Vagina (tissue), 2 donors: ENCODE results near the gene FUCA1. TPM values are rescaled to one million over a fixed set of nuclear protein-coding genes. Genes with fewer than 3 reads are reported as not detected.

Experiments
- DNase-seq, 2 donors: peaks; one replicate each; pipeline ENCODE4 v3.0.0-alpha.2; 2017; ENCODE audit errors: extremely low spot score in 2 of 2
- H3K27ac ChIP-seq: fragments of 200-600 bp; sonication (generic); one replicate; pipeline ENCODE4 v1.5.1; 2019
- H3K27me3 ChIP-seq: fragments of 200-600 bp; sonication (generic); one replicate; pipeline ENCODE4 v1.5.1; 2019
- H3K36me3 ChIP-seq, 2 donors: fragments of 200-600 bp; sonication (generic); one replicate each; pipeline ENCODE4 v1.5.1; 2017 to 2019
- H3K4me1 ChIP-seq: fragments of 200-600 bp; sonication (generic); one replicate; pipeline ENCODE4 v1.5.1; 2019
- H3K4me3 ChIP-seq, 2 donors: fragments of 200-600 bp; sonication (generic); 1 replicate in 1 of 2; 2 replicates in 1 of 2; pipeline ENCODE4 v1.5.1; 2016 to 2019
- H3K9me3 ChIP-seq: fragments of 200-600 bp; sonication (generic); one replicate; pipeline ENCODE4 v1.5.1; 2019
- CTCF ChIP-seq, 3 experiments: fragments of 450-650 bp in 2 of 3; fragments of 200-600 bp in 1 of 3; sonication (generic) in 1 of 3; IDR thresholded peaks; one replicate each; pipeline ENCODE4 v1.5.1; 2017 to 2019; ENCODE audit warnings: antibody characterized with exemption in 3 of 3, mild to moderate bottlenecking in 2 of 3, moderate library complexity in 2 of 3
- POLR2A ChIP-seq, 2 donors: fragments of 450-650 bp; IDR thresholded peaks; one replicate each; pipeline ENCODE4 v1.6.1; 2017; ENCODE audit warnings: antibody characterized with exemption in 2 of 2, mild to moderate bottlenecking in 2 of 2, moderate library complexity in 2 of 2
- POLR2AphosphoS5 ChIP-seq, 2 donors: sonication (generic); formaldehyde crosslinking; IDR thresholded peaks; one replicate each; pipeline ENCODE4 v1.9.0; 2017; ENCODE audit warnings: antibody characterized with exemption in 2 of 2, mild to moderate bottlenecking in 2 of 2, low read depth in 1 of 2; ENCODE audit not compliant: insufficient read depth in 1 of 2
- intact Hi-C: fragments of 100-400 bp; cut with DNase I; formaldehyde crosslinking; loops from one replicate; pipeline ENCODE4 v1.15.1; 2023
- total RNA-seq: library from RNA; depleted of rRNA; stranded (reverse); fragments of >200 nt; gene quantifications from one replicate; pipeline ENCODE4 v1.2.3, GENCODE V29; 2016

The FUCA1 gene
- total RNA-seq, 1 donor from 2014 or later = 10.6 TPM

- H3K36me3 ChIP-seq = peaks cover 0 to 23% of the 10 kb centered on the region in 2 donors
- peaks cover 47% of the 10 kb centered on the region for H3K4me1 ChIP-seq
- intact Hi-C loops = loop anchor here (10.0 kb wide), 1 partner anchor 68 kb away; the partner anchor contains the start of gene FUCA1
- H3K9me3 ChIP-seq = no peaks in the 10 kb centered on the region
- H3K4me3 ChIP-seq = no peak overlapping the region
- H3K27me3 ChIP-seq = no peaks in the 10 kb centered on the region
- TF ChIP-seq POLR2A (IDR thresholded peaks at IDR 0.05) (no peak), CTCF (IDR thresholded peaks at IDR 0.05) (no peak), POLR2AphosphoS5 (IDR thresholded peaks at IDR 0.05; ENCODE audit: insufficient read depth in 1 of 2, low read depth in 1 of 2) (no peak)
- no peak for DNase-seq
- no peak overlapping the region for H3K27ac ChIP-seq
These were observed 71.4 kb downstream of the FUCA1 start for GRCh38 chr1:23796466-23797271.

GRCh38 chr1:23795676-23796465 lies 72.2 kb downstream of the FUCA1 start:
- no peak for DNase-seq
- Histone ChIP-seq H3K36me3 (peaks cover 0 to 23% of the 10 kb centered on the region in 2 donors), H3K9me3 (no peaks in the 10 kb centered on the region), H3K4me1 (peaks cover 45% of the 10 kb centered on the region), H3K27ac (no peak overlapping the region), H3K4me3 (no peak overlapping the region), H3K27me3 (no peaks in the 10 kb centered on the region)
- intact Hi-C loops = loop anchor here (10.0 kb wide), 1 partner anchor 69 kb away; the partner anchor contains the start of gene FUCA1
- no peak for TF ChIP-seq CTCF (IDR thresholded peaks at IDR 0.05)
- no peak for TF ChIP-seq POLR2AphosphoS5 (IDR thresholded peaks at IDR 0.05; ENCODE audit: insufficient read depth in 1 of 2, low read depth in 1 of 2)
- no peak for TF ChIP-seq POLR2A (IDR thresholded peaks at IDR 0.05)

Other genes with a start within 250 kb of the FUCA1 start
- gene RPL11, start 176.5 kb downstream of the FUCA1 start, total RNA-seq = 948 TPM
- gene ELOA, start 124.8 kb downstream of the FUCA1 start, total RNA-seq = 25.5 TPM
- gene PITHD1, start 89.9 kb downstream of the FUCA1 start, total RNA-seq = 63.6 TPM
- 56.2 TPM for gene LYPLA2, start 77.1 kb downstream of the FUCA1 start, total RNA-seq
- 12.3 TPM for gene GALE, start 67.5 kb downstream of the FUCA1 start, total RNA-seq
- gene HMGCL, start 42.9 kb downstream of the FUCA1 start, total RNA-seq = 25.3 TPM
- gene CNR2, start 45.1 kb upstream of the FUCA1 start, total RNA-seq = not detected
- gene PNRC2, start 91.5 kb upstream of the FUCA1 start, total RNA-seq = 92.8 TPM
- gene SRSF10, start 112.0 kb upstream of the FUCA1 start, total RNA-seq = 72.4 TPM
- gene MYOM3, start 243.8 kb upstream of the FUCA1 start, total RNA-seq = 0.25 TPM